Measurements from ENCODE around the gene SUPT20HL2. TPM values are rescaled to one million over a fixed set of nuclear protein-coding genes. Genes with fewer than 3 reads are reported as not detected.

Gene SUPT20HL2
- total RNA-seq (2014; rRNA removed; shearing (Covaris generic)) = not detected in 2 replicates

DNA sequence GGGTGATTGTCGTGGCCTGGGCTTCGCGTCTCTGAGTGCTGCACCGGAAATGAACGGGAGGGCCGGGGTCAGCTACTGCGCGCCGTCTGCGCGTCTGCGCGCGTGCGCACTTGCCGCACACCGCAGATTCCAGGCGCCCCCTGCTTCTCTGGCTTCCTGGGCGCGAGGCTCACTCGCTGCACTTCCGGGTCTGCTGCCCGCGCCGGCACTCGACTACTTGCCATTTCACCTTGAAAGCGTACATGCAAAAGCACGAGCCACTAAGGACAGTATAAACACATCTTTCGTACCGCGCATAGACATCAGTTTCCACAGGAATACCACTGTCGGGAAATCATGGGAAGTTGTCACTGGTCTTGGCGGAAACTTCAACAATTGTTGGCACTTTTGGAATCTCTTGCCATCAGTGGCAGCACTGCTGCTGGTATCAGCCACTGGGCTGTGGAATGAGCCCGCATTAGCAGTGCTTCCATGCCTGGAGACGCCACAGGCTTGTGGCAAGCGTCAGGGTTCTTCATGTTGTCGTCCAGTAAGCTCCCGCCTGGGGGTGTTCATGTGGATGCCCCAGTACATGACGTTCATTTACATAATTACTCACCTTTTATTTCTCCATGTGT is at the start of gene SUPT20HL2:
Gene SUPT20HL2, minus strand, starts transcription at position 51 of the 617 bp plus-strand sequence. CDS start 754 bp downstream, outside the sequence.

DNA sequence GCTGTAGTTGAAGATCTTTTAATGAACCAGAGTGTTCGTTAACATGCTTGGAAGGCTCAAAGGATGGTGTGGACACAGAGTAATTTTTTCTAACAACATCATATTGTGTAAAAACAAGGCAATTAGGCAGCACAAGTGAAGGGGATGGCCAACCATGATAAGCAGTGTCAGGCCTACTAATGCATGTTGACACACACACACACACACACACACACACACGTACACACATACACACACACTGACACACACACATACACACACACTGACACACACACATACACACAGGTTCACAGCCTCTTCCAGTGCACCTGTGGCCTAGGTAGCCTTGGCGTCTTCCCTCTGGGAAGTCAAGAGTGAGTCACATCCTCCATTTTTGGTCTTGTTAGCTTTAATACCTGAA is 46.4 kb upstream of the SUPT20HL2 start, which contains the start of gene SUPT20HL1:
Gene SUPT20HL1, plus strand, starts transcription at position 368 of the 400 bp plus-strand sequence. CDS start 2,122 bp downstream, outside the sequence.

Other genes with a start within 250 kb of the SUPT20HL2 start
- gene ZFX, start 164.3 kb downstream of the SUPT20HL2 start, total RNA-seq (2014; rRNA removed; shearing (Covaris generic)) = 24.4 and 28.5 TPM in 2 replicates
- not detected in 2 replicates for gene SUPT20HL1, start 46.6 kb upstream of the SUPT20HL2 start, total RNA-seq (2014; rRNA removed; shearing (Covaris generic))
- 8.9 and 10.8 TPM in 2 replicates for gene PDK3, start 151.2 kb upstream of the SUPT20HL2 start, total RNA-seq (2014; rRNA removed; shearing (Covaris generic))